NCI-H2196 treated with DMSO at 0.1 percent for 48 hours (cell line): ENCODE data around the gene RPAP2.
"Not testable (repeated sequence)": the region's sequence is repeated elsewhere in the genome, so short reads cannot be mapped to it uniquely, and the experiment has no call there.

Experiments used
- DNase-seq: peaks from one replicate; lab custom pipeline; 2025; ENCODE audit not compliant: unreplicated experiment; lab: John Stamatoyannopoulos, UW

Gene RPAP2

DNA sequence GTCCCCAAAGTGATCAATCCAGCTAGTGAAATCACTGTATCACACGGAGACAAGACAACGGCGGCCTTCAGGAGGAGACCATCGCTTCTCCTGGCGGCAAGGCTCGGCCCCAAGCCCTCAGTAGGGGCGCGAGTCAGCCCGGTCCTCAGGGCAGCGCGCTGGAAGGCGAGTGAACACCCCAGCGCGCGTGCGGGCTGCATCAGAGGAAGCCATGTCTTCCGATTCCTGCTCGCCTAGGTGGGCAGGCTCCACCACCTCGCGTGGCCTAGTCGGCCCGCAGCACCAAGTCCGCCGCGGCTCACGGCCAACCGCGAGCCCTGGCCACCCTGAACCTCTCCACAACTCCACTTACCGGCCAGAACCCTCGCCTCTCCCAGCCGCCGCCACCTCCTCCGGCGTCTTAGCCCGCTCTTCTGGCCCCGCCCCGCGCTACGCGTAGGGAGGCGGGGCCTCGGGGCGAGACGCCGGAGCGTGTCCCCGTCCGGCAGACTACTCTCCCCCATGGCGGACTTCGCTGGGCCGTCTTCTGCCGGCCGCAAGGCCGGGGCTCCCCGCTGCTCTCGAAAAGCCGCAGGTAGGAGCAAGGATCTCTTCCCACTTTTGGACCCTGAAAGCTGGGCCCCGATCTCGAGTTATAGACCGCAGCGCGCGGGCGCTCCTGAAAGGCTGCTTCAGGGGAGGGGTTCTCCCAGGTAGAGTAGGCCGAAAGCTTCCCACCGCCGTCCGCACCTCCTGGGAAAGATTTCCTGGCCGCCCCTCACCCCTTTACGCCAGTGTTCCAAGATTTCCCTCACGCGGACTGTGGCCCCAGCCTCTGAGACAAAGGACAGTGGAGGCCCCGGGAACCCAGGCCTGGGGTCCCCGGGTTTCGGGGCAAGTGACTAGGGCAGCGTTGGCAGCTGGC, at the start of gene RPAP2, which contains the start of gene GLMN:
RPAP2 (plus strand) TSS at position 487 of the 904 bp plus-strand sequence; CDS start at position 502, 15 bp downstream.
GLMN (minus strand) TSS at position 415 of the 904 bp plus-strand sequence. CDS start 988 bp downstream, outside the sequence.
- peak; percentile 72 for DNase-seq

DNA sequence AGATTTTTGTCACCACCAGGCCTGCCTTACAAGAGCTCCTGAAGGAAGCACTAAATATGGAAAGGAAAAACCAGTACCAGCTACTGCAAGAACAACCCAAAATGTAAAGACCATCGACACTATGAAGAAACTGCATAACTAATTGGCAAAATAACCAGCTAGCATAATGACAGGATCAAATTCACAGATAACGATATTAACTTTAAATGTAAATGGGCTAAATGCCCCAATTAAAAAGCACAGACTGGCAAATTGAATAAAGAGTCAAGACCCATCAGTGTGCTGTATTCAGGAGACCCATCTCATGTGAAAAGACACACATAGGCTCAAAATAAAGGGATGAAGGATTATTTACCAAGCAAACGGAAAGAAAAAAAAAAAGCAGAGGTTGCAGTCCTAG, 44.1 kb upstream of the RPAP2 start:
- not testable (repeated sequence) for DNase-seq

DNA sequence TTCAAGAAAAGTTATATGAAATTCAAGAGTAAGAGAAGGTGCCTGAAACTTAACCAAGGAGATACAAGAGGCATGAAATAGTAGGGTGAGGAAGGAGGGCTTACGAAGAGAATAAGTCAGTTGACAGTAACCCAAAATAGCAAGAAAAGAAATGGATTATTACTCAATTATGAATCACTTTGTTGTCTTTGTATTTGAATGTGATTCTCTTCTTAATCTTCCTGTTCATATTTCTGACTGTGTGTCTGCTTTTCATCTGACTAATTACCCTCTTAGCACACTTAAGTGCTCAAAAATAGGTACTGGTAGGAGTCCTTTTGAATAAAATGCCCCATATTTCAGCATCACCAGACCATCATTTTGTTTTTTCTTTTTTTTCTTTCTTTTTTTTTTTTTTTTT, 39.5 kb upstream of the RPAP2 start:
- no peak for DNase-seq

DNA sequence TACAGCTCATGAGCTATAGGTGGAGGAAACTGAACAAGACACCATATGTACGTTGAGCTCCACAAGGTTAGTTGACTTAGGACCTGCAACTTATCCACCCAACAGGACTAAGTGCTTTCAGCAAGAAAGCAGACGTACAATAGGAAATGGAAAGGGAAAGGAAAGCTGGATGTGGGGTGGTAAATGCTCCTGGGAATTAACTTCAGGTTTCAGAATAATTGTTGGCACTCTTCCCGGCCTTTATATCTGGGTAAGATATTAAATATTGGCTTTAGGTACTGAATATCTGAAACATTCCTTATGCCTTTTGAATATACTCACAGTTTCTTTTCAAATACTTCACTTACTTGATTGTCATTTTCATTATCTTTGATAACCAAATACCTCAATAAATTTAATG, 36.3 kb upstream of the RPAP2 start:
- DNase-seq: no peak

DNA sequence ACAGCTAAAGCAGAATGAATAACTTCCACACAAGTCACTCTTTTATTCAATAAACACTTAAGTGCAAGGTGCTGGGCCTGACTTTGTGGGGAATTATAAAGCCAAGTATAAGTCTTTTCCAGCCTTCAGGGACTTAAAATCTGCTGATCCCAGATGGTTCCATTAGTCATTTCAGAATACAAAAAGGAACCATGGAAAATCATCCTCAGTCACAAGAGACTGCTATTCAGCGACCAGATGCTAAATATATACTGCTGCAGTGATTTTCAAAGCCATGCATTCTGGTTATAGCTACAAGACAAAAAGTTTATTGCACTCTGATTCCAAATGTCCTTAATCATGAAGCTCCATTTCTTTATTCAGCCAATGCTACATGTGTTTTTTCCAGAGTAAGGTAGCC, 25.8 kb upstream of the RPAP2 start:
- DNase-seq: no peak

DNA sequence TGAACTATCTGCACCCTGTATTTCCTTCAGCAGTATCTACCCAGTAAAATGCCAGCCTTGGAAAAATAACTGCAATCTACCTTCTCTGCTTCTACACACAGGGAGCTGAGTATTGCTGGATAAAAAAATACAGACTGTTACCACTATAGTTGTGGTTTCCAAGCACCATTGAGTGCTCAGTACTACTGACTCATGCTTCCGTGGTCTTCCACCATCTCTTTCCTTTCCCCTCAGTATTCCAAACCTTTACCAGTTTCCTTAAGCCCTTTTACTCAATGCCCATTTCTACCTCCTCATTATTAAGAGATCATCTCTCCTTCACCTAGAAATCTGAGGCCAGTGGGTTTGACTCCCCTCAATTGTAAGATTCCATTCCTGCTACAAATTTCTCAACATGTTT, 23.9 kb upstream of the RPAP2 start:
- no peak for DNase-seq

DNA sequence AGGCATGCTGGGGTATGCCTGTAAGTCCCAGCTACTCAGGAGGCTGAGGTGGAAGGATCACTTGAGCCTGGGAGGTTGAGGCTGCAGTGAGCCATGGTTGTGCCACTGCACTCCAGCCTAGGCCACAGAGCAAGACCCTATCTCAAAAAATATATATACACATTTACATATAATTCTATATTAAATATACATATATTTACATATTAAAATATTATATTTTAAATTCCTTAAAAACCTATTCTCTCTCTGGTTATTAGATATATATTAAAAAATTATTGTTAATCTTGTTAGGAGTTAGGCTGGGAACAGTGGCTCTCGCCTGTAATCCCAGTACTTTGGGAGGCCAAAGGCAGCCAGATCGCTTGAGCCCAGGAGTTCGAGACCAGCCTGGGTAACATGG, 22.8 kb upstream of the RPAP2 start:
- DNase-seq: no peak

DNA sequence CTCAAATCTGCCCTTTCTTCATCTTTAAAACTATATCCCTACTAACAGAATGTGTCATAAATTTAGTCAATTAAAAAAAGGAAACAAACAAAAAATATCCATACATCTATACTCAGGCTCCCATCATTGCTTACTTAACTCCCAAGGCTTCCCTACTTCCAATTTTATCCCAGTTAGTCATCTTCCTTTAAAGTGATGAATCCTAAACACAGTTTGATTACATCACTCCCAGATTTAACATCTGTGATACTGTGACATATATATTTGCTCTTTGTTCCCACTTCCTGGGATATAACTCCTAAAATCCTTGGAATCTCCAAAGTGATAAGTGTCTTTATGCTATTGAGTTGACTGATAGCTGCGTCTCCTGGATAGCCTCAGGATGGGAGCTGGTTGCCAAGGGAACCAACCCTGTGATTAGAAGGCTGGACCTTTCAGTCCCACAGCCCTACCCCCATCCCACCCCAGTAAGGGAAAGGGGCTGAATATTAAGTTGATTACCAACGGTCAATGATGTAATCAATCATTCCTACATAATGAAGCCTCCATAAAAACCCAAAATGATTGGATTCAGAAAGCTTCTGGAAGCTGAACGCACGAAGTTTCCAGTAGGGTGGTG, 21.6 kb upstream of the RPAP2 start:
- DNase-seq: no peak

DNA sequence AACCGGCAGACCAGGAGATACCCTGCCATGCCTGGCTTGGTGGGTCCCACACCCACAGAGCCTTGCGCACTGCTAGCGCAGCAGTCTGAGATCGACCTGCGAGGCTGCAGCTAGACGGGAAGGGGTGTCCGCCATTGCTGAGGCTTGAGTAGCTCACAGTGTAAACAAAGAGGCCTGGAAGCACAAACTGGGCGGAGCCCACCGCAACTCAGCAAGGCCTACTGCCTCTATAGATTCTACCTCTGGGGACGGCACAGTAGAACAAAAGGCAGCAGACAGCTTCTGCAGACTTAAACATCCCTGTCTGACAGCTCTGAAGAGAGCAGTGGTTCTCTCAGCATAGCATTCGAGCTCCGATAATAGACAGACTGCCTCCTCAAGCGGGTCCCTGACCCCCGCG, 19.1 kb upstream of the RPAP2 start:
- DNase-seq: not testable (repeated sequence)

DNA sequence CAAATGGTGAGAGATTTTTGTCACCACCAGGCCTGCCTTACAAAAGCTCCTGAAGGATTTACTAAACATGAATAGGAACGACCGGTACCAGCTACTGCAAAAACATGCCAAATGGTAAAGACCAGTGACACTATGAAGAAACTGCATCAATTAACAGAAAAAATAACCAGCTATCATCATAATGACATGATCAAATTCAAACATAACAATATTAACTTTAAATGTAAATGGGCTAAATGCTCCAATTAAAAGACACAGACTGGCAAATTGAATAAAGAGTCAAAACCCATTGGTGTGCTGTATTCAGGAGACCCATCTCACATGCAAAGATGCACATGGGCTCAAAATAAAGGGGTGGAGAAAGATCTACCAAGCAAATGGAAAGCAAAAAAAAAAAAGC, 17.4 kb upstream of the RPAP2 start:
- DNase-seq: not testable (repeated sequence)

DNA sequence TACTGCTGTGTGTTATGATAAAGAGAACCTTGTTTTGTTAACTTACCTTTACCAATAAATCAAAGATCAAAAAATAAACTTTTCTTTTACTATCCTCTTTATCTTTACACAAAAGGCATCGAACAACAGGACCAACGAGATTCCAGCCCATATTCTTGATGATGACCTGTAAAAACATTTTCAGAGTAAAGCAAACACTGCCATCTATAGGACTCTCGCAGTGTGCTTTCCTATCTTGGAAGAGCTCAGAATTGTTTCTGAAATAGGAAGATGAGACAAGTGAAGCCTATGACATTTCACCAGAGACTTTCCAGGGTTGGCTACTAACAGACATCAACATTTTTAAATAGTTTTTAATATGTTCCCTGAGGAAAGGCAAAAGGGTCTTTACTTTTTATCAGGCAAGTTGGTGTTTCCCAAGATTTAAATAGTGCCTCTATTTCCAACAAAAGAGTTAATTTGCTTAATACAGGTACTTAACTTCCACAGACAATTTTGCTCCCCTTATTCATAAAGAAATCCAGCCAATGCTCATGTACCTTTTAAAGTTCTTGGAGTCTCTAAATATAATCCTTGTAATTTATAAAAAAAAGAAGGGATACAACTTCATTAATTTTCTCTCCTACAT, 7.4 kb upstream of the RPAP2 start:
- peak; percentile 35 for DNase-seq

DNA sequence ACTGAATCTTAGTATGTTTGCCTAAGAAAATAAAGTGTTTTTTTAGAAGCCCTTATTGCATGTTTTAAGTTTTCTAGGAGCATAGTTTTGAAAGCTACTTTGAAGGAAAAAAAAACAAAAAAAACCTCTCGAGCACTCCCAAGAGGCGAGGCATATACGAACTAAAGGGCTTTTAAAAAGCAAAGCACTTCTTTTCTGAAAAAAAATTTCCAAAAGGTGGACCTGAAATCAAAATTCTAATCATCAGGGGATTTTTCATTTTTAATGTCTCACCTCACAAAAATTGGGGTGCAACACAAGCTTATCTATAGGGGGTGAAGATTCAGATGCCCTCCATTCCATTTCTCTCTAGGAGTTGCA, 666 bp upstream of the RPAP2 start:
- DNase-seq: no peak

DNA sequence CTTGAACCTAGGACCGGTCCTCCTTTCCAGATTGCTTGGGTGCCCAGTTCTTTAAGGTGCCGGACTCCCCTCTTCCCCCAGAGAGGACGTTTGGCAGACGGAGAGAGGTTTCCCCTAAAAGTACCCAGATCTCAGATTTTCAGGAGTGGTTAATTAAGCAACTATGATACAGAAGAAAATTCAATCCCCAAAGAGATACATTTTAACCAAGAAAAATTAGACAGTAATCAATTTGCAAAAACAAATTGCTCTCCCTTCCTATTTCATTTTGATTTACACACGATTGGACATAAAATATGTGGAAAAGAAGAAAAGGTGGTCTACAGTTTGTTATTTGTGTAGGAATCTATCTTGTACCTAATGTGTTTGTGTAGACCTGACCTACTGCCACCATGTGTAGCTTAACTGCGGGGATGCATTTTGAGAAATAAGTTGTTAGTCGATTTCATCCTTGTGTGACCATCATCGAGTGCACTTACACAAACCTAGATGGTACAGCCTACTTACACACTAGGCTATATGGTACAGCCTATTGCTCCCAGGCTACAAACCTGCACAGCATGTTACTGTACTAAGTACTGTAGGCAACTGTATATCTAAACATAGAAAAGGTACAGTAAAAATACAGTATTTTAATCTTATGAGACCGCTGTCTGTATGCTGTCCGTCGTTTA, 755 bp downstream of the RPAP2 start:
- DNase-seq: no peak

DNA sequence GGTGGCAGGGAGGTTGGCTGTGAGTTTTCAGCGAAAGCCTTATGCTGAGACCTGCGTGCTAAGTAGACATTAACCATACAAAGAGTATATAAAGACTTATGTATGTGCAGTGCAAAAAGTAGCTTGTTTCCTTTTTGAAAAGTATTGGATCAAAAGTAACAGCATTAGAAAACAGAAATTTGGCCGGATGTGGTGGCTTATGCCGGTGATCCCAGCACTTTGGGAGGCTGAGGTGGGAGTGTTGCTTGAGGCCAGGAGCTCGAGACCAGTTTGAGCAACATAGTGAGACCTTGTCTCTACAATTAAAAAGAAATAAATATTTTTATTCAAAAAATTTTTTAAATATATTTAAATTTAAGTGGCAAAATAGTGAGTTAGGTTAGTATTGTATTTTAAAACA, 2.2 kb downstream of the RPAP2 start:
- no peak for DNase-seq

DNA sequence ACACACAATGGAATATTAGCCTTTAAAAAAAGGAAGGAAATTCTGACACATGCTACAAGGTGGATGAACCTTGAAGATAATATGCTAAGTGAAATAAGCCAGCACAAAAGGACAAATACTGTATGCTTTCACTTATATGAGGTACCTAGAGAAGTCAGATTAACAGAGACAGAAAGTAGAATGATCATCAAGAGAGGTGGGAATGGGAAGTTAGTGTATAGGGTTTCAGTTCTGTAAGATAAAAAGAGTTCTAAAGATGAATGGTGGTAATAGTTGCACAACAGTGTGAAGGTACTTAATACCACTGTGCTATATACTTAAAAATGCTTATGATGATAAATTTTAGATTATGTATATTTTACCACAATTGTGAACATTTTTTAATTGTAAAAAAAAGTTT, 7.2 kb downstream of the RPAP2 start:
- no peak for DNase-seq

DNA sequence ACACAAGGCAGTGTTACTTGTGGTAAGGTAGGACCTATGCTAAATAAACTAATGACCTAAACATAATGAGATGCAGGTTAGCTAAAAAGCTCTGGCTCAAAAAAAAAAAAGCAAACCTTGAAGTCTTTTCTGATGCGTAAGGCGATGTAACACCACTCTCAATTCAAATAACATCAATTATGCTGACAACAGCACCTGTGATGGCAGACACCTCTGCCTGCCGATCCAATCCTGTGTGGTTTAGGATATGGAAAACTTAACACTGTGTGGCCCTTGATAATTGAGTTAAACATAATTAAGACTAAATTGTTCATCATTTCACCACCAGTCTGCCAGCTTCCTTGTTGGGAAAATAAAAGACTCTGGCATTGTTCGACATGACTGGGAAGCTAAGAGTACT, 9.1 kb downstream of the RPAP2 start:
- DNase-seq: no peak

DNA sequence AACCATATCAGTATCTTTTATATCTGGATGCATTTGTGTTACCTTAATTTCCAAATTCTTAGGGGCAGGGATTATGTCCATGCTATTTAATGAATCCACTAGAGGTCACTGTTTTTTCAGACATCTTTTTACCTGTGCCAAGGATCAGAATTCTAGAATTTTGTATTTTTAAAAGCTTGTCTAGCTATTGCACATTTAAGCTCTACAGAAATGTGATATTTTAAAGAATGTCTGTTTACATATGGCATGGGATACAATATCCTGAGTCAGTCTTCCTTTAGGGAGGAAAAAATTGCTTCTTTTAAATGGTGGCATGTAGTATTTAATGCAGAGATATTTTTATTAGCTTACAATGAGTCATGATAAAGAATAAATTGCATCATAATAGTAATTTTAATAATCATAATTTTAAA, 11.3 kb downstream of the RPAP2 start:
- DNase-seq: peak; percentile 45

DNA sequence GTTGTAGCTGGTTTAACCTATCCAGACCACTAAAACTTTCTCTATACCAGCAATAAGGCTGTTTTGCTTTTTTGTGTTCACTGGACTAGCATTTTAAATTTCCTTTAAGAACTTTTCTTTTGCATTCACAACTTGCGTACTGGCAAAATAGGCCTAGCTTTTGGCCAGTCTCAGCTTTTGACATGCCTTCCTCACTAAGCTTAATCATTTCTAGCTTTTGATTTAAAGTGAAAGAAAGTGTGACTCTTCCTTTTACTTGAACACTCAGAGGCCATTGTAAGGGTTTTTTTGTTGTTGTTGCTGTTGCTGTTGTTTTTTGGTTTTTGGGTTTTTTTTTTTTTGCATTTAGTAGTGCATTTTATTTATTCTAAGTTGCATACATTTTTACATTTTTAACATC, 15.2 kb downstream of the RPAP2 start:
- no peak for DNase-seq

DNA sequence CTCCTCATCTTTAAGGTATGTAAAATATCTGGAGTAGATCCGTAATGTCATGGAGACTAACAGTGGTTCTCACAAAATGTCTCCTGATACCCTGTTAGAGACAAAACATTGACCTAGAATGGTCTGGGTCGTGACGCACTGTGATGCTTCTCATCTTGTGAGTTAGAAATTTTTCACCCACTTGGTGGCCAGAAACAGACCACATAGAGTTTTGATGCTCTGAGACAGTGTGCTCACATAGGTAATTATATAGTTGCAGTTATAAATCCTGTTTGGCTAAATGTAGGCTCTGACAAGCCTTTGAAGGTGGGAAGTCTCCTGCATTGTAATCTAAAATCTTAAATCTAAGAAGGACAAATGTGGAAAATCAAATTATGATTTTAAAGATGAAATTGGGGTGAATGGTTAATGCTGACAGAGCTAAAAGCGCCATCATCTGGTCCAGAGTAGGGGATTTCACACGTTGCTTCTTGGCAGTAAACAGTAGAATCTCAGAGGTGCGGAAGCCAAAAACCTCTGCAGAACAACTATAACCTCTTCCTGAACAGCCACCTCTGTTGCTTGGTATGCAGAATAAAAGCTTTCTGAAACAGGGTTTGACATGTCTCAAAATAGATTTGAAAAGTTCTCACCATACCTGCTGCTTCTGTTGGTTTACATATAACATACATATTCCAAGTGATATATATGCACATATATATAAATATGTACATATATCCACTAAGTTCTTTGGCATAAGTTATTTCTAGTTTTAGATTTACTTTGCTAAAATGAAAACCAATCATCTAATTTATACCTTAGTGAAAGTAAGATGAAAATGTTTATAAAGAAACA, 17.1 kb downstream of the RPAP2 start:
- no peak for DNase-seq

DNA sequence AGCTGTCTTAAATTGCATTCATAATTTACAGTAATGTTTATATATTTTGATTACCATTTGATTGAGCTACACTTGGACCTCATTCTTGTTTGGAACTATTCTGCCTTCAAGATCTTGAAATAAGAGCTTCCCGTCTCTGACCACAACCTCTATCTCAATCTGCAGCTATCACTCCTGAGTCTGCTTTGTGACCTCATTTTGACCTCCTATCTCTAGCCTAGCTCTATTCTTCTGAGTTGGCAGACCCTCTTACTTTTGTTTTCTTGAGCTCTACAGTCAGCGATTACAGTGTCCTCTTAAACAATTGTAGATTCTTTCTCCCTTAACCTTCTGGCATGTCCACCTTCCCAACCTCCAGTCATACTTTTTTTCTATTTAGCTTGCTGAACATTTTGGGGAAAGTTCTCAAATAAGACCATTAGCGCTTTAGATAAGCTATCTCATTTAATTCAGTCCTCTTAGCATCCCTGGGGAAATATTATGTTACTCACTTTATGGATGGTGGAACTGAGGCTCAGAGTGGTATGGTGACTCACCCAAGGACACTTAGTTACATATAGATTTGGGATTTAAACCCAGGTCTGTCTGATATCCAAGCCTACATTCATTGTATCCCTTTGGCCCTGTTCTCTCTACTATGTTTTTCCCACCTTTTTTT, 19.1 kb downstream of the RPAP2 start:
- DNase-seq: no peak
